ENCODE data around the gene TSEN15.

DNA sequence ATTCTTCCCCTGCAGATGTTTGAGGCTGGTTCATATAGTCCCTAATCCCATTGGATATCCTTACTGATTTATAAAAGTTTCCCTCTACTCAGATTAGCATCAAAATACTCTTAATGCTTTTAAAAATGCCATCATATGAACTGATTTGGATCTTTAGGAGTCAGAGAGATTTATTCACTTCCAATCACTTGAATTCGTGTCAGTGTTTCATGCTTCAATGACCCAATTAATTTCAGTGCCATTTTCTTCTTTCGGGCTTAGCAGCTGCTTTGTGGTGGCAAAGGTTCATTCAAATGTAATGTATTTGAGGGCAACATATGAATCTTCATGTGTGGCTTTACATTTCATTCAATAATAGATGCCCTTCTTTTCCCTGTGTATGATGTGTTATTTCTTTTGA, 2.2 kb upstream of the TSEN15 start:
- TF ChIP-seq FOSL1 (IDR thresholded peaks at IDR 0.05; ENCODE audit: low read depth) (no peak), CEBPB (IDR thresholded peaks at IDR 0.05; ENCODE audit: low read depth) (no peak), EGR1 (IDR thresholded peaks at IDR 0.05; ENCODE audit: low read depth) (no peak), POLR2A (IDR thresholded peaks at IDR 0.05; ENCODE audit: borderline replicate concordance, extremely low read depth, insufficient read depth, insufficient read length) (no peak), EZH2 (IDR thresholded peaks at IDR 0.05) (no peak), RAD21 (IDR thresholded peaks at IDR 0.05; ENCODE audit: low read depth) (no peak), SIN3A (IDR thresholded peaks at IDR 0.05; ENCODE audit: low read depth) (no peak), ZNF274 (IDR thresholded peaks at IDR 0.05; ENCODE audit: low read depth, low read length) (no peak), POLR2AphosphoS5 (IDR thresholded peaks at IDR 0.05; ENCODE audit: low read depth, low read length) (no peak), TCF7L2 (IDR thresholded peaks at IDR 0.05; ENCODE audit: borderline replicate concordance, extremely low read depth, insufficient read depth, insufficient read length) (no peak)
- TF ChIP-seq, protein P1, sequence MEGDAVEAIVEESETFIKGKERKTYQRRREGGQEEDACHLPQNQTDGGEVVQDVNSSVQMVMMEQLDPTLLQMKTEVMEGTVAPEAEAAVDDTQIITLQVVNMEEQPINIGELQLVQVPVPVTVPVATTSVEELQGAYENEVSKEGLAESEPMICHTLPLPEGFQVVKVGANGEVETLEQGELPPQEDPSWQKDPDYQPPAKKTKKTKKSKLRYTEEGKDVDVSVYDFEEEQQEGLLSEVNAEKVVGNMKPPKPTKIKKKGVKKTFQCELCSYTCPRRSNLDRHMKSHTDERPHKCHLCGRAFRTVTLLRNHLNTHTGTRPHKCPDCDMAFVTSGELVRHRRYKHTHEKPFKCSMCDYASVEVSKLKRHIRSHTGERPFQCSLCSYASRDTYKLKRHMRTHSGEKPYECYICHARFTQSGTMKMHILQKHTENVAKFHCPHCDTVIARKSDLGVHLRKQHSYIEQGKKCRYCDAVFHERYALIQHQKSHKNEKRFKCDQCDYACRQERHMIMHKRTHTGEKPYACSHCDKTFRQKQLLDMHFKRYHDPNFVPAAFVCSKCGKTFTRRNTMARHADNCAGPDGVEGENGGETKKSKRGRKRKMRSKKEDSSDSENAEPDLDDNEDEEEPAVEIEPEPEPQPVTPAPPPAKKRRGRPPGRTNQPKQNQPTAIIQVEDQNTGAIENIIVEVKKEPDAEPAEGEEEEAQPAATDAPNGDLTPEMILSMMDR (IDR thresholded peaks at IDR 0.05 in 2 of 3, conservative IDR thresholded peaks at IDR 0.05 in 1 of 3; ENCODE audit: borderline replicate concordance in 1 of 3, insufficient read depth in 1 of 3, low read depth in 2 of 3, low read length in 2 of 3), result no peak
- TF ChIP-seq, protein P2, sequence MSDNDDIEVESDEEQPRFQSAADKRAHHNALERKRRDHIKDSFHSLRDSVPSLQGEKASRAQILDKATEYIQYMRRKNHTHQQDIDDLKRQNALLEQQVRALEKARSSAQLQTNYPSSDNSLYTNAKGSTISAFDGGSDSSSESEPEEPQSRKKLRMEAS (IDR thresholded peaks at IDR 0.05), result no peak
- TF ChIP-seq, protein P3, sequence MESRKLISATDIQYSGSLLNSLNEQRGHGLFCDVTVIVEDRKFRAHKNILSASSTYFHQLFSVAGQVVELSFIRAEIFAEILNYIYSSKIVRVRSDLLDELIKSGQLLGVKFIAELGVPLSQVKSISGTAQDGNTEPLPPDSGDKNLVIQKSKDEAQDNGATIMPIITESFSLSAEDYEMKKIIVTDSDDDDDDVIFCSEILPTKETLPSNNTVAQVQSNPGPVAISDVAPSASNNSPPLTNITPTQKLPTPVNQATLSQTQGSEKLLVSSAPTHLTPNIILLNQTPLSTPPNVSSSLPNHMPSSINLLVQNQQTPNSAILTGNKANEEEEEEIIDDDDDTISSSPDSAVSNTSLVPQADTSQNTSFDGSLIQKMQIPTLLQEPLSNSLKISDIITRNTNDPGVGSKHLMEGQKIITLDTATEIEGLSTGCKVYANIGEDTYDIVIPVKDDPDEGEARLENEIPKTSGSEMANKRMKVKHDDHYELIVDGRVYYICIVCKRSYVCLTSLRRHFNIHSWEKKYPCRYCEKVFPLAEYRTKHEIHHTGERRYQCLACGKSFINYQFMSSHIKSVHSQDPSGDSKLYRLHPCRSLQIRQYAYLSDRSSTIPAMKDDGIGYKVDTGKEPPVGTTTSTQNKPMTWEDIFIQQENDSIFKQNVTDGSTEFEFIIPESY (IDR thresholded peaks at IDR 0.05; ENCODE audit: extremely low read depth, insufficient replicate concordance, low read length), result no peak
